T-cell (primary cell): Measurements from ENCODE around the gene SLC45A3. TPM values are rescaled to one million over a fixed set of nuclear protein-coding genes. Genes with fewer than 3 reads are reported as not detected.

Experiments used
- ATAC-seq, 4 experiments: fragments of 200-7000 bp in 3 of 4; fragments of 150-1000 bp in 1 of 4; cut with Tn5 transposase; replicated peaks in 1 of 4; 1 replicate in 3 of 4; 2 replicates in 1 of 4; pipeline ENCODE4 v1.10.0; 2021; ENCODE audit warnings: moderate library complexity in 3 of 4, mild to moderate bottlenecking in 2 of 4, moderate number of reproducible peaks in 1 of 4
- CTCF ChIA-PET, 2 donors: fragments of 300-600 bp; sonication (Branson Sonifier 250); formaldehyde crosslinking; loops; one replicate each; lab custom pipeline; 2022; ENCODE audit warnings: antibody characterized with exemption in 2 of 2; lab: Charles Lee
- POLR2A ChIA-PET, 2 donors: fragments of 300-600 bp; sonication (Branson Sonifier 250); formaldehyde crosslinking; loops; one replicate each; lab custom pipeline; 2022; ENCODE audit warnings: antibody characterized with exemption in 2 of 2; lab: Charles Lee
- DNase-seq, 35 experiments: peaks; one replicate each; pipeline versions ENCODE4 v3.0.0 to v3.0.0-alpha.2; 2013 to 2023
- H3K27ac ChIP-seq: one replicate; pipeline ENCODE4 v1.5.1; 2013; ENCODE audit warnings: low read length
- H3K27me3 ChIP-seq, 2 experiments: replicated peaks in 1 of 2; 1 replicate in 1 of 2; 2 replicates in 1 of 2; pipeline versions ENCODE4 v1.6.1 to v1.7.0; 2013; ENCODE audit warnings: low read length in 1 of 2, mixed read lengths in 1 of 2; ENCODE audit not compliant: control insufficient read depth in 2 of 2, insufficient read depth in 2 of 2; ENCODE audit errors: extremely low read depth in 1 of 2
- H3K36me3 ChIP-seq, 2 donors: 1 replicate in 1 of 2; 2 replicates in 1 of 2; pipeline versions ENCODE4 v1.6.1 to v1.7.0; 2013; ENCODE audit warnings: low read length in 1 of 2; ENCODE audit not compliant: control insufficient read depth in 2 of 2, insufficient read depth in 1 of 2; ENCODE audit errors: extremely low read depth in 1 of 2
- H3K4me1 ChIP-seq, 2 experiments: 1 replicate in 1 of 2; 2 replicates in 1 of 2; pipeline versions ENCODE4 v1.6.1 to v1.7.0; 2013; ENCODE audit warnings: low read length in 2 of 2, mixed read lengths in 1 of 2; ENCODE audit not compliant: insufficient read depth in 2 of 2, control insufficient read depth in 1 of 2; ENCODE audit errors: extremely low read depth in 1 of 2
- H3K4me3 ChIP-seq, 2 donors: 1 replicate in 1 of 2; 2 replicates in 1 of 2; pipeline versions ENCODE4 v1.5.1 to v1.7.0; 2013; ENCODE audit warnings: mild to moderate bottlenecking in 2 of 2, low read length in 1 of 2, moderate library complexity in 1 of 2; ENCODE audit not compliant: control insufficient read depth in 1 of 2; ENCODE audit errors: extremely low read depth in 1 of 2
- H3K9me3 ChIP-seq: 2 replicates; pipeline ENCODE4 v1.7.0; 2013
- H3K27ac Mint-ChIP-seq, 2 donors: one replicate each; pipeline ENCODE4 v1.8.0; 2020 to 2021; ENCODE audit warnings: mild to moderate bottlenecking in 2 of 2, mixed read lengths in 2 of 2
- H3K27me3 Mint-ChIP-seq, 2 donors: one replicate each; pipeline ENCODE4 v1.8.0; 2021 to 2022; ENCODE audit warnings: mixed read lengths in 2 of 2
- H3K36me3 Mint-ChIP-seq: one replicate; pipeline ENCODE4 v1.8.0; 2021; ENCODE audit warnings: mixed read lengths
- H3K4me1 Mint-ChIP-seq, 3 donors: one replicate each; pipeline ENCODE4 v1.8.0; 2020 to 2022; ENCODE audit warnings: mixed read lengths in 3 of 3, mild to moderate bottlenecking in 1 of 3
- H3K4me3 Mint-ChIP-seq, 3 donors: one replicate each; pipeline ENCODE4 v1.8.0; 2020 to 2022; ENCODE audit warnings: mild to moderate bottlenecking in 3 of 3, mixed read lengths in 3 of 3, moderate library complexity in 3 of 3
- H3K9me3 Mint-ChIP-seq, 3 donors: one replicate each; pipeline ENCODE4 v1.8.0; 2020 to 2022; ENCODE audit warnings: mixed read lengths in 3 of 3
- WGBS: methylation state at CpG from one replicate; pipeline ENCODE4 v1.1.5; 2013; ENCODE audit warnings: missing lambda C conversion rate; ENCODE audit not compliant: insufficient coverage; 5-methylcytosine and 5-hydroxymethylcytosine counted together
- total RNA-seq, 35 experiments: library from RNA in 6 of 35; stranded (reverse) in 6 of 35; fragments of 120-200 nt in 1 of 35; gene quantifications; one replicate each; pipeline versions ENCODE4 v1.2.1 to v1.2.4 and lab custom pipeline; 2013 to 2026

The SLC45A3 gene
- total RNA-seq, 5 donors from 2014 or later (not counting 1 experiment from before 2014, with no cell fraction given) = 0.35 to 2.1 (median 0.75) TPM

DNA sequence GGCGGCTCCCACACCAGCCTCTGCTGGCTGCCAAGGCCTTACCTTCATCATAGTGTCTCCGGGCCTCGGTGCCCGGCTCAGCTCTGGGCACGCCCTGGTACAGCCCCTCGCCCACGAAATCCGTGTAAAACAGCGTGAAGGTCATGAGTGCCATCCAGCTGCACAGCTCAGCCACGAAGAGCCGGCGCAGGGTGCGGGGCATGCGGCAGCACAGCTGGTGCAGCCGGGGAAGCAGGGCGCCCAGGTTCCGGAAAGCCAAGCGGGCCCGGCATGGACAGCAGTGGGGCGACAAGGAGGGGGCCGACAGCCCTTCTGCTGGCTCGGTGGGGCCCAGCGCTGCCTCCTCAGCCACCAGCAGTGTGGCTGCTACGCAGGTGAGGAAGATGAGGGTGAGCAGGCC, 17.5 kb downstream of the SLC45A3 start:
- H3K4me3 Mint-ChIP-seq = no peak overlapping the region
- ChIA-PET POLR2A (no interaction called here), CTCF (no interaction called here)
- H3K36me3 ChIP-seq = no peaks in the 10 kb centered on the region
- no peak overlapping the region for H3K27ac ChIP-seq
- no peak for ATAC-seq
- peaks cover 0 to 8% (median 0%) of the 10 kb centered on the region in 3 donors for H3K4me1 Mint-ChIP-seq
- H3K9me3 Mint-ChIP-seq = no peaks in the 10 kb centered on the region
- no peak for DNase-seq
- no peak overlapping the region for H3K4me3 ChIP-seq
- no peak overlapping the region for H3K27ac Mint-ChIP-seq
- H3K9me3 ChIP-seq = no peaks in the 10 kb centered on the region
- H3K4me1 ChIP-seq = peaks cover 0 to 4% of the 10 kb centered on the region in 2 experiments
- H3K36me3 Mint-ChIP-seq = no peaks in the 10 kb centered on the region
- peaks cover 0 to 29% of the 10 kb centered on the region in 2 experiments for H3K27me3 ChIP-seq
- WGBS = 92% methylated on average over 22 of the region's 24 CpGs
- peaks cover 6 to 7% of the 10 kb centered on the region in 2 donors for H3K27me3 Mint-ChIP-seq

DNA sequence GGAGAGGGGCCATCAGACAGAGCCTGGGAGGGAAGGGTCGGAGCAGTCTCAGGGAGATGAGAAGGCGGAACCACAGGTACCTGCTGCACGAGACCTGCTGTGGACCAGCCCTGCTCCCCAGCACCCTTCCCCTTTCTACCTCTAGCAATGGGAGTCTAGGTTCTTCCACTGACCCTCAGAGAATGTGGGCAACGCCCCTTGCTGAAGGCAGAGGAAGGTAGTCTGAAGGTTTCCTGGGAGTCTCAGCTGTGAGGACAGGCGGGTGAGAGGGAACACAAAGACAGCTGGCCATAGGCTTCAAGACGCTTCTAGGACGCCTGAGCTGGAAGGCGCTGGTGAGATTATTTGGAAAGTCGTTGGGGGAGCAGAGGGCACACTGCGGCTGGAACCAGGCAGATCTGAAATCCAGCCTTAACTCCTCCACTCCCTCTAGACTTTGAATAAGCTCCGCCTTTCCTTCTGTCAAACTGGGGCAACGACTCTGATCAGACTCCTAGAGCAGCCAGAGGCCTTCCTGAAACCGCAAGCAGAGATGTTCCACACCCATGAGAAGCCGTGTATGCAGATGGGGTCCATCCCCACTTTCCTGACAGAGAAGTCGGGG, 18.1 kb downstream of the SLC45A3 start:
- 81% methylated on average over 8 of the region's 15 CpGs for WGBS
- Histone ChIP-seq H3K4me1 (peaks cover 0 to 4% of the 10 kb centered on the region in 2 experiments), H3K9me3 (no peaks in the 10 kb centered on the region), H3K4me3 (no peak overlapping the region), H3K27ac (no peak overlapping the region), H3K36me3 (no peaks in the 10 kb centered on the region), H3K27me3 (peaks cover 0 to 29% of the 10 kb centered on the region in 2 experiments)
- CTCF ChIA-PET = no interaction called here
- DNase-seq = no peak
- no peak overlapping the region for H3K27ac Mint-ChIP-seq
- H3K27me3 Mint-ChIP-seq = peaks cover 6% of the 10 kb centered on the region in 2 donors
- no peak for ATAC-seq
- POLR2A ChIA-PET = interaction anchor here in 1 of 2 donors (0.6 kb wide), 1 partner anchor 33 kb away, joined by 5 read pairs; no protein-coding TSS in a partner anchor
- H3K4me1 Mint-ChIP-seq = peaks cover 0 to 8% (median 0%) of the 10 kb centered on the region in 3 donors
- no peak overlapping the region for H3K4me3 Mint-ChIP-seq
- no peaks in the 10 kb centered on the region for H3K36me3 Mint-ChIP-seq
- no peaks in the 10 kb centered on the region for H3K9me3 Mint-ChIP-seq

DNA sequence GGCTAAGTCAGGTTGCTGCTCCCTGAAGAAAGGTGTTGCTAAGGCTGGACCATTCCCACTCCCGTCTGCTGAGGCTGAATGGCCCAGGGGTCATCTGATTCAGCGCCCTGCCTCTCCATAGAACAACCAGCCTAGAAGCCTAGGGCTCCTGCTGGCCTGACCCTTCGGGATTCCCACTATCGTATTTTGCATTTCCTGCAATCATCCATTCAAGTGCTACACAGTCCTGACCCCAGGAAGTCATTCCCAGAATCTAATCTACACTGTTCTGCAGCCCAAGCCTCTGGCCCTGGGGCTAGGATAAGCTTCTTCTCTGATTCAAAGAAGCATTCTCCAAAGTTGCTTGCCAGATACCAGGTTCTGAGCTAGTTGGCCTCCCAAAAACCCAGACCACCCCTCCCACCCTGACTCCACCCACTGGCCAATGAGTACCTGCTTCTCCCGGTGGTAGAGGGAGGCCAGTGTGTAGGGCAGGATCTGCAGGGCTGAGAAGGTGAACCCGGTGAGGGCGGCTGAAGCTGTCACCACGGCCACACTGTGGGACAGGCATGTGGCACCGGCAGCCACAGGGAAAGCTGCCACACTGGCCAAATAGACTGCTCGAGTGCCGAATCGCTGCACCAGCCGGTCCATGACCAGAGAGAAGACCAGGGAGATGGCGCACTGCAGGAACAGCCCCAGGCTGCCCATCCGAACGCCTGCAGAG, 18.7 kb downstream of the SLC45A3 start:
- ATAC-seq (no peak), DNase-seq (no peak)
- H3K4me3 ChIP-seq = no peak overlapping the region
- H3K9me3 ChIP-seq = no peaks in the 10 kb centered on the region
- peaks cover 0 to 8% (median 0%) of the 10 kb centered on the region in 3 donors for H3K4me1 Mint-ChIP-seq
- CTCF ChIA-PET = interaction anchor here (0.9 to 5.6 kb wide), 2 partner anchors 50 to 138 kb away, joined by 3 to 83 read pairs; no protein-coding TSS in a partner anchor
- no peak overlapping the region for H3K27ac Mint-ChIP-seq
- 89% methylated on average over 14 of the region's 16 CpGs for WGBS
- no peak overlapping the region for H3K4me3 Mint-ChIP-seq
- POLR2A ChIA-PET = interaction anchor here in 1 of 2 donors (0.6 kb wide), 1 partner anchor 34 kb away, joined by 5 read pairs; no protein-coding TSS in a partner anchor
- H3K9me3 Mint-ChIP-seq = no peaks in the 10 kb centered on the region
- no peaks in the 10 kb centered on the region for H3K36me3 Mint-ChIP-seq
- H3K27me3 ChIP-seq = peaks cover 0 to 29% of the 10 kb centered on the region in 2 experiments
- no peak overlapping the region for H3K27ac ChIP-seq
- peaks cover 6% of the 10 kb centered on the region in 2 donors for H3K27me3 Mint-ChIP-seq
- no peaks in the 10 kb centered on the region for H3K36me3 ChIP-seq
- peaks cover 0 to 4% of the 10 kb centered on the region in 2 experiments for H3K4me1 ChIP-seq

DNA sequence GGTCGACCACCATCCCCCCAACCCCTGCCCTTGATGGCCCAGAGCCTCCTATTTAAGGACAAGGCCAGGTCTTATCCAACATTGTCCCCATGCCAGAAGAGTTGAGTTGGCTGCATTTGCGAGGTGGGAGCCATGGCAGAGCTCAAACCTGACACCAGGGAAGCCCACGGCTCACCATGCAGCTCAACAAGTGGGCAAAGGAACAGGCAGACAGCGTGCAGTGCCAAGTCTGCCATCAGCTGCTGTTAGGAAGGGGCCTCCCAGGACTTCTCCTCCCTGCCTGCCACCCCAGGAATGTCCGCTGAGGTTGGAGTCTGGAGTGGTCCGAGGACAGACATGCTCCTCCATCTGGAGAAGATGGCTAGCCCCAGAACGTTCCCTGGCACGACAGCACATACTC, 19.9 kb downstream of the SLC45A3 start:
- H3K4me3 Mint-ChIP-seq = no peak overlapping the region
- DNase-seq (no peak), ATAC-seq (no peak)
- peaks cover 0 to 7% (median 0%) of the 10 kb centered on the region in 3 donors for H3K4me1 Mint-ChIP-seq
- ChIA-PET CTCF (interaction anchor here (0.6 to 6.9 kb wide), 8 partner anchors 28 to 317 kb away, joined by 3 to 142 read pairs (median 30); partner anchors contain the start of gene ELK4 (in 1 of the 2)), POLR2A (no interaction called here)
- H3K36me3 ChIP-seq = no peaks in the 10 kb centered on the region
- H3K9me3 ChIP-seq = no peaks in the 10 kb centered on the region
- WGBS = 59% methylated on average over 5 of the region's 8 CpGs
- peaks cover 0 to 29% of the 10 kb centered on the region in 2 experiments for H3K27me3 ChIP-seq
- H3K4me1 ChIP-seq = peaks cover 0 to 4% of the 10 kb centered on the region in 2 experiments
- no peak overlapping the region for H3K27ac Mint-ChIP-seq
- peaks cover 4 to 6% of the 10 kb centered on the region in 2 donors for H3K27me3 Mint-ChIP-seq
- H3K9me3 Mint-ChIP-seq = no peaks in the 10 kb centered on the region
- no peak overlapping the region for H3K4me3 ChIP-seq
- no peak overlapping the region for H3K27ac ChIP-seq
- no peaks in the 10 kb centered on the region for H3K36me3 Mint-ChIP-seq

DNA sequence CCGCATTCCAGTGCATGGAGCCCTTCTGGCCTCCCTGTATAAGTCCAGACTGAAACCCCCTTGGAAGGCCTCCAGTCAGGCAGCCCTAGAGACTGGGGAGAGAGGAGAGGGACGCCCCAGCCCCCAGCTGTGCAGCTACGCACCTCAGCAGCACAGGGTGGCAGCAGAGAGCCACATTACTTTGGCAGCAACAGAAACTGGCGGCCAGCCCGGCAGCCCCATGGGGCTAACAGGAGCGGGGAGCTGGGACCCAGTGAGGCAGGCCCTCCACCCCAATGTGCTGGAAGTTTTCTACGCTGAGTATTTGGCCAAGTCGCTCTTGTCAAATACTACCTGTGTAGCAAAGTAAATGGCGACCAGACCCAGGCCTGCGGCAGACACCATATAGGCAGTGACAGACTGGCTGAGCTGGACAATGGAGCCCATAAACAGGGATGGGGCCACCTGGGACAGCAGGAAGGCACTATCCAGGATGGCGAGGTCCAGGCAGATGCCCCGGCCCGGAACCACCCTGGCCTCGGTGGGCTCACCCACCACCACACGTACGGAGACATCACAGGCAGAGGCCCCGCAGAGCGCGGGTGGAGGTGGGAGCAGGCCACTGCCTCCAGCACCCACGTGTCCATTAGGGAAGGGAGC, 21.2 kb downstream of the SLC45A3 start:
- peaks cover 0 to 5% (median 0%) of the 10 kb centered on the region in 3 donors for H3K4me1 Mint-ChIP-seq
- no peak overlapping the region for H3K4me3 Mint-ChIP-seq
- Histone ChIP-seq H3K9me3 (no peaks in the 10 kb centered on the region), H3K4me3 (no peak overlapping the region), H3K36me3 (no peaks in the 10 kb centered on the region), H3K27me3 (peaks cover 0 to 29% of the 10 kb centered on the region in 2 experiments), H3K27ac (no peak overlapping the region), H3K4me1 (peaks cover 0 to 4% of the 10 kb centered on the region in 2 experiments)
- 58% methylated on average over 17 of the region's 20 CpGs for WGBS
- no peaks in the 10 kb centered on the region for H3K9me3 Mint-ChIP-seq
- H3K27me3 Mint-ChIP-seq = peaks cover 4 to 6% of the 10 kb centered on the region in 2 donors
- CTCF ChIA-PET = interaction anchor here (0.5 to 6.9 kb wide), 33 partner anchors 8 to 323 kb away, joined by 3 to 142 read pairs (median 5); partner anchors contain the start of gene ELK4 (in 1 of the 2)
- ATAC-seq (peak; percentile 83 to 94 (median 88)), DNase-seq (peak; percentile 32 to 81 (median 67))
- H3K27ac Mint-ChIP-seq = no peak overlapping the region
- no peaks in the 10 kb centered on the region for H3K36me3 Mint-ChIP-seq
- POLR2A ChIA-PET = no interaction called here

DNA sequence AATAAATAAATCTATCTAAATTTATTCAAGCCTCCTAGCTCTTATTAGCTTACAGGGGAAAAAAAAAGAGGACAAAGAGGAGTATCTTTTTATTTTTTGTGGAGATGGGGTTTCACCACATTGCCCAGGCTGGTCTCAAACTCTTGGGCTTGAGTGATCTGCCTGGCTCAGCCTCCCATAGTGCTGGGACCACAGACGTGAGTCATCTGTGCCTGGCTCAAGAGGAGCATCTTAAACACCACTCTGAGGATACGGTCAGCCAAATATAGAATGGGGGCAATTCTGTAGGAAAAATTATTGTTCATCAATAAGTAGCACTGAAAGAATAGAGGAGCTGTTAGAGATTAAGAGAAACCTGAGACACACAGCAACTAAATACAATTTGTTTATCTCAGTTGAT, 24.1 kb downstream of the SLC45A3 start:
- DNase-seq (no peak), ATAC-seq (no peak)
- H3K9me3 ChIP-seq = no peaks in the 10 kb centered on the region
- Mint-ChIP-seq H3K4me3 (no peak overlapping the region), H3K4me1 (peaks cover 0 to 5% (median 0%) of the 10 kb centered on the region in 3 donors), H3K27me3 (peaks cover 4 to 6% of the 10 kb centered on the region in 2 donors), H3K9me3 (no peaks in the 10 kb centered on the region), H3K27ac (no peak overlapping the region), H3K36me3 (no peaks in the 10 kb centered on the region)
- H3K27ac ChIP-seq = no peak overlapping the region
- no peak overlapping the region for H3K4me3 ChIP-seq
- CTCF ChIA-PET = interaction anchor here (0.9 to 6.9 kb wide), 8 partner anchors 24 to 321 kb away, joined by 3 to 142 read pairs (median 8); partner anchors contain the start of gene ELK4 (in 1 of the 2)
- H3K27me3 ChIP-seq = peaks cover 0 to 25% of the 10 kb centered on the region in 2 experiments
- no peaks in the 10 kb centered on the region for H3K36me3 ChIP-seq
- 67% methylated on average over 1 of the region's 2 CpGs for WGBS
- peaks cover 0 to 4% of the 10 kb centered on the region in 2 experiments for H3K4me1 ChIP-seq
- POLR2A ChIA-PET = interaction anchor here in 1 of 2 donors (0.7 kb wide), 1 partner anchor 150 kb away, joined by 5 read pairs; no protein-coding TSS in a partner anchor
